ENCODE results near the gene FHIT.

The FHIT gene

DNA sequence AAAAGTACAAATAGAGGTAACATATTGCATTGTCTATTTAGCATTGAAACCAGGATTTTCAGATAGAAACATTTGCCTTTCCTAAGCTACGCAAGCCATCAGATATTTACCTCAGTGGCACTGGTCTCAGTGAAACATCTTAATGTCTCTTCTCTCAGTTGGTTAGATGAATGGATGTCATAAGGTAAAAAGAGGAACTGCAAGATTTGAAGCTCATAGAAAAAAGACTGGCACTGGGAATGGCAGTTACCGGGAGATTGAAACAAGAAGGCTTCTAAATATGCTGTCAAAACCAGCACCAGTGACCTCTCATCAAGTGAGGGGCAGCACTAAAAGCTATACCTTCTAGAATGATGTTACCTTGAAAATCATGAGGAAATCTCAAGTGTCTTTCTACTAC lies 486.4 kb downstream of the FHIT start:
- no peak for DNase-seq (ENCODE audit: low read depth)

GRCh38 chr3:60760145-60760544 lies 491.1 kb downstream of the FHIT start:
- no peak for DNase-seq (ENCODE audit: low read depth)

- DNase-seq (ENCODE audit: low read depth) = no peak
Observed at GRCh38 chr3:60759439-60759838, 491.8 kb downstream of the FHIT start.

- no peak for DNase-seq (ENCODE audit: low read depth)
Observed at GRCh38 chr3:60758831-60759230, 492.4 kb downstream of the FHIT start.

- DNase-seq (ENCODE audit: low read depth) = no peak
Observed at GRCh38 chr3:60758171-60758570, 493.1 kb downstream of the FHIT start.

GRCh38 chr3:60757724-60758123 lies 493.5 kb downstream of the FHIT start:
- DNase-seq (ENCODE audit: low read depth) = no peak

DNA sequence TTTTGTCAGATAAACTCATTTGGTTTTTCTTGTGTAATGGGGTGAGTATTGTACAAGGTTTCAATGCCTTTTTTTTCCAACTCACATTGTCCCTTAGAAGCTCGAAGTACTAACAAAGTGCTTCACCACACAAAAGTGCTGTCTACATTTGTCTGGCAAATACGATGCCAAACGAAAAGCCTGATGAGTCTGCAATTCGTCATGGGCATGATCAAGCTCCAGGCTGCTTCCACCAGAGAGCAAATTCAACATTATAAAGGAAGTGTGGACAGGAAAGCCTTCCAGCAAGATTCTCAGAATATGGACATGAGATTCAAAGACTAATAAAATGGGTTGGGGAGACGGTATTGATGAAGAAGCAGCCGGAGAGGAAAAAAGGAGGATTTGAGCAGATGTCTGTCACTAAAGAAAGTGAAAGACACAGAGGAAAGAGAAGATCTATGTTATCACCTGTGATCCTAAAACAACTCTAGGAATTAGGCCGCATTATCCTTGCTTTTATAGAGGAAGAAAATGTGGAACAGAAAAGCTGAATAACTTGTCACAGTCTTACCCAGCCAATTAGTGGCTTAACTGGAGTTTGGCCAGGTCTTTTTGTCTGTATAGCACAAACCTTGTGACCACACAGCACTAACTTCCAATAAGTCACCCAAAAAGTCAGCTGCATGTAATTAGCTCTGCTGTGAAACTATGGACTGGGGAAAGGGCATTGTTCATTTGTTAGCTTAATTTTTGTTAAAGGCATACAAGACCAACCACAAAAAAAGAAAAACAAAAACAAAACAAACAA lies 494.8 kb downstream of the FHIT start:
- no peak for DNase-seq (ENCODE audit: low read depth)

- no peak for DNase-seq (ENCODE audit: low read depth)
Observed at GRCh38 chr3:60755094-60755493, 496.2 kb downstream of the FHIT start.

- no peak for DNase-seq (ENCODE audit: low read depth)
Observed at GRCh38 chr3:60754617-60755016, 496.6 kb downstream of the FHIT start.

DNA sequence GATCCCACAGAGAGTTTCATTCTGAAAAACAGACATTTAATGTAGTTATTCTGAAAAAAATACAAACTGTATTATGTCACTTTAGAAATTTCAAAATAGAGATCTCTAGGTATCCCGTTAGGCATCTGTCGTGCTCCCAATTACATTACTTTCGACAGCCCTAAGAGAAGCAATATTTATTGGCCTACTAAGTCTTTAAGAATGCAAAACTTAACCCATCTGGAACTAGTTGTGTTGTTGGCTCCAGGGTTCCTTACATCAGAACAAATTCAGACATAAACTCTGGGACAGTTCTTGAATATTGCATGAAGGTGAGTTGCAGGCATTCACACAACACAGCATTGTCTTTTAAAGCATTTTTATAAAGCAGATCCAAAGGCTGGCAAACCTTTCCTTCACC lies 498.4 kb downstream of the FHIT start:
- no peak for DNase-seq (ENCODE audit: low read depth)

GRCh38 chr3:60746695-60747416 lies 504.4 kb downstream of the FHIT start:
- DNase-seq (ENCODE audit: low read depth) = no peak

- DNase-seq (ENCODE audit: low read depth) = no peak
Observed at GRCh38 chr3:60746043-60746638, 505.1 kb downstream of the FHIT start.

DNA sequence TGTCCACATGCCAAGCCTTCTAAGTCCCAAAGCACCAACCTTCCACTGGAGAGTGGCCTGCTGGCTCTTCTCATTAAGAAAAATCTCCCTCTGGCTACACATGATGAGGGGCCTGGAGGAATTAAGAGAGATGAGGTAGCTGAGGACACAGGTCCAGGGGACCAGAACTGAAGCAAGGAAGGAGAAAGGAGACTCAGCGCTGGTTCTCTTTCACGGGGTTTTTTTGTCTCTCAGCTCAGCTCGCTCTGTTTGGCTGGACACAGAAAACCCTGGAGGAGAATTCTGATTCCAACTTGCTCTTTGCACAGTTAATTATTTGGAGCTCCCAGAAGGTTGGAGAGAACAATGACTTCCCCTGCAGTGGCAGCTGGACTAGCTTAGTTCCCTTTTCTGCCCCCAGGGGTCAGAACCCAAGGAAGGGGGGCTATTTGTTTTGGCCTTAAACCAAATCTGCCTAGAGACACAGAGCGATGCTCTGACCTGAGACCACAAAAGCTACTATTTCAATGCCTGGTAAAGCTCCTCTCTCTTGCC lies 507.6 kb downstream of the FHIT start:
- no peak for DNase-seq (ENCODE audit: low read depth)

DNA sequence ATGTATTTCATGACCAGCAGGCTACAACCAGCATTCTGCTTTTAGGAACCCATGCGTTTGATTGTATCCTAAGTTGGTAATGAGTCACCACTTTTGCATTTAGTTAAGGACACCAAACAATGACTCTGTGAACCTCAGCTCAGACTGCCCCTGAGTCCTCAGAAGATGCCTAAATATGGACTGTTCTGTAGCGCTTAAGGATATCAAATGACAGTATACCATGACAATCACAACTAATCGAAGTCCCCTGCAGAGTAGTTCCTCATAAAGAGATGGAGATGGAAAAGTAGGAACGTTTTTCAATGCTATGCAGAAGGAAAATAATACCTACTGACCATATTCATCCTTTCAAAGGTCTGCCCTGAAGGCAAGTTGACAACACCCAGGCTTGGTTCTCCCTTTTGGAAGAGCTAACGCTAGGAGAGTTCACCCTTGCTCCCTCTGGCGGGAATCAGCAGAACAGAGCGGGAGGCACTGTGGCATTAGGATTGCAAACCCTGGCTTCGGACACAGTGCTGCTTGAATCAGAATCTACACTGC lies 508.6 kb downstream of the FHIT start:
- no peak for DNase-seq (ENCODE audit: low read depth)

GRCh38 chr3:60737633-60738399 lies 513.4 kb downstream of the FHIT start:
- DNase-seq (ENCODE audit: low read depth) = no peak

DNA sequence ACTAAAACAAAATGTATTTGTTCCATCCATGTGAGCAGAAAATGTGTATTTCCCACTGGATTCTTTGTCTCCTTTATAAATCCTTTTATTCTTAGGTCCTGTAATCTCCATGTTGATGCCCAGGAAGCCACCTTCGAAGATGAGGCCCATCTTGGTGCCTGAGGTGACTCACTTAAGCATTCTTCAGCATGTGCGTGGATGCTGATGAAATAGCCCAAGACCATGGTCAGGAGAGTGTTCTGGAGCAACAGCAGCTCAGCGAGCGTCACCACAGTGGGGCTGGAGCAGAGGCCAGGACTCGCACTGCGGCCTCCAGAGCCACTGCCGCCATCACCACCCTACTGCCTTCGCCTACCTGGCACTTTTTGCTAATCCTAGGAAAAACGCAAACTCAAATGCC lies 520.9 kb downstream of the FHIT start:
- no peak for DNase-seq (ENCODE audit: low read depth)

GRCh38 chr3:60729056-60729455 lies 522.2 kb downstream of the FHIT start:
- DNase-seq (ENCODE audit: low read depth) = no peak

GRCh38 chr3:60728006-60728405 lies 523.2 kb downstream of the FHIT start:
- DNase-seq (ENCODE audit: low read depth) = no peak

- DNase-seq (ENCODE audit: low read depth) = no peak
Observed at GRCh38 chr3:60720736-60721135, 530.5 kb downstream of the FHIT start.

- no peak for DNase-seq (ENCODE audit: low read depth)
Observed at GRCh38 chr3:60716573-60716972, 534.7 kb downstream of the FHIT start.

- no peak for DNase-seq (ENCODE audit: low read depth)
Observed at GRCh38 chr3:60708191-60708975, 542.9 kb downstream of the FHIT start.
